IPS-NIHi7 (cell line): ENCODE results near the gene DBF4.
"Not testable (repeated sequence)": the region's sequence is repeated elsewhere in the genome, so short reads cannot be mapped to it uniquely, and the experiment has no call there.

Experiments
- DNase-seq: peaks from one replicate; pipeline ENCODE4 v3.0.0; 2012; ENCODE audit warnings: mixed read lengths; ENCODE audit errors: extremely low spot score

DBF4 gene, protein sequence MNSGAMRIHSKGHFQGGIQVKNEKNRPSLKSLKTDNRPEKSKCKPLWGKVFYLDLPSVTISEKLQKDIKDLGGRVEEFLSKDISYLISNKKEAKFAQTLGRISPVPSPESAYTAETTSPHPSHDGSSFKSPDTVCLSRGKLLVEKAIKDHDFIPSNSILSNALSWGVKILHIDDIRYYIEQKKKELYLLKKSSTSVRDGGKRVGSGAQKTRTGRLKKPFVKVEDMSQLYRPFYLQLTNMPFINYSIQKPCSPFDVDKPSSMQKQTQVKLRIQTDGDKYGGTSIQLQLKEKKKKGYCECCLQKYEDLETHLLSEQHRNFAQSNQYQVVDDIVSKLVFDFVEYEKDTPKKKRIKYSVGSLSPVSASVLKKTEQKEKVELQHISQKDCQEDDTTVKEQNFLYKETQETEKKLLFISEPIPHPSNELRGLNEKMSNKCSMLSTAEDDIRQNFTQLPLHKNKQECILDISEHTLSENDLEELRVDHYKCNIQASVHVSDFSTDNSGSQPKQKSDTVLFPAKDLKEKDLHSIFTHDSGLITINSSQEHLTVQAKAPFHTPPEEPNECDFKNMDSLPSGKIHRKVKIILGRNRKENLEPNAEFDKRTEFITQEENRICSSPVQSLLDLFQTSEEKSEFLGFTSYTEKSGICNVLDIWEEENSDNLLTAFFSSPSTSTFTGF

DNA sequence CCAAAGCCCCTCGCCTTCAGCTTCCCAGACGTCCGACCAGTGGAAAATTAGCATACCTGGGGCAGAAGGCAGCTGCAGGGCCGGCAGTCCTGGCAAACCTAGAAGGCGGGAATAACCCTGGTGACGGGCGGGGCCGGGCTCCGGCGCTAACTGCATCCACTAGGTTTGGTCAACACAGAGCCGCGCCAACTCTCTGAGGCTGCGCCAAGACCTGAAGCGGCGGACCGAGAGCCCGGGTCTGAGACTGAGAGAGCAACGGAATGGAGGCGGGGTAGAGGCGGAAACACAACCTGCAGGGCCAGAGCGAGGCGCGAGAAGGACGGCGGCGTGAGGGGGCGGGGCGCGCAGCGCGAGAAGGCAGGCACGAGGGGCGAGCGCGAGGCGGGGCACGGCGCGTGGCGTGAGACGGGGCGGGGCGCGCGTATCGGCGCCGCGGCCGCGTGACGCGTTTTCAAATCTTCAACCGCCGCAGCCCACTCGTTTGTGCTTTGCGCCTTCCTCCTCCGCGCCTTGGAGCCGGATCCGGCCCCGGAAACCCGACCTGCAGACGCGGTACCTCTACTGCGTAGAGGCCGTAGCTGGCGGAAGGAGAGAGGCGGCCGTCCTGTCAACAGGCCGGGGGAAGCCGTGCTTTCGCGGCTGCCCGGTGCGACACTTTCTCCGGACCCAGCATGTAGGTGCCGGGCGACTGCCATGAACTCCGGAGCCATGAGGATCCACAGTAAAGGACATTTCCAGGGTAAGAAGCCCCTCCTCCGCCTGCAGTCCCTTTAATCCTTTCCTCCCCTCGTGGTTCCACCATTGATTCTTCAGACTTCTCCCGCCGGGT, at the start of gene DBF4, which contains the start of gene SLC25A40:
Gene DBF4, plus strand, starts transcription at position 454 of the 829 bp plus-strand sequence. Its CDS starts 240 bp downstream, at position 694.
Gene SLC25A40, minus strand, starts transcription at position 321 of the 829 bp plus-strand sequence. CDS start 17,633 bp downstream, outside the sequence.
- DNase-seq, result peak; percentile 88

DNA sequence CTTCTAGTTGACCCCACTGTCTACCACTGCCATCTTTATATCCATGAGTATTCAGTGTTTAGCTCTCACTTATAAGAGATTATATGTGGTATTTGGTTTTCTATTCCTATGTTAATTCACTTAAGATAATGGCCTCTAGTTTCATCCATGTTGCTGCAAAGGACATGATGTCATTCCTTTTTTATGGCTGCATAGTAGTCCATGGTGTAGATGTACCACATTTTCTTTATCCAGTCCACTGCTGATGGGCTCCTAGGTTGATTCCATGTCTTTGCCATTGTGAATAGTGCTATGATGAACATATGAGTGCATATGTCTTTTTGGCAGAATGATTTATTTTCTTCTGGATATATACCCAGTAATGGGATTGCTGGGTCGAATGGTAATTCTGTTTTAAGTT, 47.9 kb upstream of the DBF4 start:
- not testable (repeated sequence) for DNase-seq

GRCh38 chr7:87831097-87831496, 45.2 kb upstream of the DBF4 start:
- DNase-seq, result no peak

GRCh38 chr7:87833130-87833529, 43.2 kb upstream of the DBF4 start:
- DNase-seq, result no peak

DNA sequence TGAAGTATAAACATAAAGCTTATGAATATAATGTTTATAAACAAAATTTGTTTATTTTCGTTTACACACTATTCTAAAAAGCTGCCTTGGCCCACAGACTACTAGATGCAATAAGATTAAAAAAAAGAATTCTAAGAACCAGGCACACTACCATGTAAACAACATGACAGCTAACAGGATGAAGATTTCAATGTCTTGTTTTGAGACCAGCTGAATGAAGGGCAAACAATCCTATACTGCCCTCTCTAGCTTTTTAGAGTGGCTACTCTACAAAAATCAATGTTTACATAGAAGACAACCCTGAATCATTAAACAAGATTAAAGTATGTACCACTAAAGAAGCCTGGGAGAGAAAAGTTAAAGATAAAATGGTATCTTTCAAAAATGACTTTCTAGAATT, 38.7 kb upstream of the DBF4 start:
- no peak for DNase-seq

DNA sequence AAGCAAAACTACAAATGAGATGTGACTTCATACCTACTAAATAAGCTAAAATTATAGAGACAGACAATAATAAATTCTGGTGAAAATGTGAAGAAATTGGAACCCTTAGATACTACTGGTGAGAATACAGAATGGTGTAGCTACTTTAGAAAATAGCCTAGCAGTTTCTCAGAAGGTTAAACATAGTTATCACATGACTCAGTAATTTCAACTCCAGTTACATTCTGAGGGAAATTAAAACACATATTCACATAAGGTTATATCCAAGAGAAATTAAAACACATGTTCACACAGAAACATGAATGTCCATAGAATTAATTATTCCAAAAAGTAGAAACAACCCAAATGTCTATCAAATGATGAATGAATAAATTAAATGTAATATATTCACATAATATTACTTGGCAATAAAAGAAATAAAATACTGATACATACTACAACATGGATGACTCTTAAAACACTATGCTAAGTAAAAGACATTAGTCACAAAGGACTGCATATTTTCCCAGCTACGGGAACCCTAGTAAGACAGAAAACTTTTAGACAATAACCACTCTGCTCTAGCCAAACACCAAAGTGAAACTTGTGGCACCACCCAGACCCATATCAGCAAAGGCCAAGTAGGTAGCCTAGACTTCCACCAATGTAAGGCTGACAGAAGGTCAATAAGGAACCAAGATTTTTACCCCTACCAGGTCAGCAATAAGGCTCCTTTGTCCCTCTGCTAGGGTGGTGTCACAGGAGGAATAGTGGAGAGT, 25.3 kb upstream of the DBF4 start:
- DNase-seq, result no peak

GRCh38 chr7:87852306-87852705, 24.0 kb upstream of the DBF4 start:
- no peak for DNase-seq

DNA sequence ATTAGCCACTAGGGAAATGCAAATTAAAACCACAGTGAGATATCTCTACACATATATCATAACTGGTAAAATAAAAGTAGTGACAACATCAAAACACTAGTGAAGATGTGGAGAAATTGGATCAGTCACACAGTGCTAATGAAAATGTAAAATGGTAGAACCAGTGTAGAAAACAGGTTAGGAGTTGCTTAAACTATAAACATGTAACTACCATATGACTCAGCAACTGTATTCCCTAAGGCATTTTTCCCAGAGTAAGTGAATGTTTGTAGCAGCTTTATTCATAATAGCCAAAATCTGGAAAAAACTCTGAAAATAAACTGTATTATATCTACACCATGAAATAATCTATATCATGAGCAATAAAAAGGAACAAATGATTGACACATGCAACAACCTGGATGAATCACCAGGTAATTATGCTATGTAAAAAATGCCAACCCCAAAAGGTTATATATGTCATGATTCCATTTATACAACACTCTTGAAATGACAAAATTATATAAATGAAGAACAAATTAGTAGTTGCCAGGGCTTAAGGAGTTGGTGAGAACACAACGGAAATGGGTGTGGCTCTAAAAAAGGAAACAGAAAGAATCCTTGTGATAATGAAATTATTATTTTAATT, 22.9 kb upstream of the DBF4 start:
- DNase-seq, result no peak

DNA sequence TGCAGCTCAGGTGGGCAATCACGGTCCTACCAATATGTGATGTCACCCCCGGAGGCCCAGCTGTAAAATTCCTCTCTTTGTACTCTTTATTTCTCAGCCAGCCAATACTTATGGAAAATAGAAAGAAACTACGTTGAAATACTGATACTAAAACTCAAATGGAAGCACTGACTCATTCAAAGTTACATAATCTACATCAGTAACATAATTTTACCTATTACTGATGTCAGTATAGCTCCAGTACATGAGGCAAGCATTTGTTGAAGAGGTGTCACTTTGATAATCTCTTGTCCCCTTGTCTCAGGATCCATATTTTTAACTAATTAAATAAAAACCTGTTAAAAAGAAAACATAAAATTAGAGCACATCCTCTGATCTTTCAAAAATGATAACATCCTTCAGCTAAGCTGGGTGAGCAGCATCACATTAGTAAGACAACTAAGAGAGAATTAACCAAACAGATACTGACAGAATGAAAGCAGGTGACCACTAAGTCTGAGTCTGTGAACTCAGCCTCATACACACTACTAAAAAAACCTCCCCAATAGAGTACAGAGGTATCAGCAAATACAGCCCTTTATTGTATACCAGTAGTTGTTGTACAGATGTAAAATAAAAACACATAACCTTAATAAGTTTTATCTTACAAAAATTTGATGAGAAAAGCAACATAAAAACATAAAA, 17.7 kb upstream of the DBF4 start:
- no peak for DNase-seq

DNA sequence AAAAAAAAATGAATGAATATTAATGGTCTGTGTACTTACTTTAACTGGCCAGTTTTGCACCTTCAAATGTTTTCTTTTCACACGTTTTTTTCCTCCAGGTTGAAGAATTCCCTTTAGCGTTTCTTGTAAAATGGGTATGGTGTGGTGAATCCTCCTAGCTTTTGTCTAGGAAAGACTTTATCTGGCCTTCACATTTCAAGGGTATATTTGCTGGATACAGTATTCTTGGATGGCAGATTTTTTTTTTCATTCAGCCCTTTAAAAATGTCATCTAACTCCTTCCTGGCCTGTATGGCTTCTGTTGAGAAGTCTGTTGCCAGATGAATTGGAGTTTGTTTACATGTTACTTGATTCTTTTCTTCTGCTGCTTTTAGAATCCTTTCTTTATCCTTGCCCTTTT, 10.2 kb upstream of the DBF4 start:
- no peak for DNase-seq

- DNase-seq, result not testable (repeated sequence)
Measured at GRCh38 chr7:87866533-87866932, 9.8 kb upstream of the DBF4 start.

GRCh38 chr7:87870471-87870870, 5.8 kb upstream of the DBF4 start:
- no peak for DNase-seq

- DNase-seq, result no peak
Measured at GRCh38 chr7:87872346-87872745, 3.9 kb upstream of the DBF4 start.

- not testable (repeated sequence) for DNase-seq
Measured at GRCh38 chr7:87873328-87873727, 3.0 kb upstream of the DBF4 start.

DNA sequence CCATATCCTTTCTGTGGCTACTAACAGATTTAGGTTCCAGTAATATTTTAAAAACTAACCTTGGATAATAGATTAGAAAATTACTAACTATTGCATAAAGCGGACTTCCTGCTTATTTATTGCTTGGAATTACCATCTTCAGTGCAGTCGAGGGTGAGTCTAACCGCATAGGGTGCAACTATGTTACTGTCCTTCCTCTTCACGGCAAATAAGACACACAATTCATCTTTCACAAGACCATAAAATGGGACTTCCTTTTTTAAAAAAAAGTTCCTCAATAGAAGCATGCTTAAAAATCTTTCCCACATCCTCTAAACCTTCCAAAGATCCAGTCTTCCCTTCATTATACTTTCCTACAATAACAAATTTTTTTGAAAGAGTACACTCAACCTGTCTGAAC, 2.2 kb upstream of the DBF4 start:
- DNase-seq, result no peak

GRCh38 chr7:87875151-87876039, 898 bp upstream of the DBF4 start:
- DNase-seq, result no peak

DNA sequence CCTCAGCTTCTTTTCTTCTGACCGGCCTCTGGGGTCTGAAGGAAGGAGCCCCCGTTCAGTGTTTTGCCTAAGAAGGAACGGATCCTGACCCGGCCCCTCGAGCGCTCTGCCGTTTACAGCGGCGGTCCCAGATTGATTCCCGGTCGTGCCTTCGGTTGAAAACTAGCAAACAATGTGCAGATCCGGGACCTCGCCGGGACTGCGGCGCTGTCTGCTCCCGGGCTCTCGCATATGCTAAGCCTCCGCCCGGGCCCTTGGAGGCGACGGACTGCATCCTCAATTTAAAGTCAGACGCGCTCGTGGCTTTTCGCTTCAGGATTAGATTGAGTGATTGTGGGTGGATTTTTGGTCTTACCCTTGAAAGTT, 559 bp downstream of the DBF4 start:
- peak; percentile 63 for DNase-seq

GRCh38 chr7:87877366-87878040, 1.2 kb downstream of the DBF4 start:
- DNase-seq, result no peak

DNA sequence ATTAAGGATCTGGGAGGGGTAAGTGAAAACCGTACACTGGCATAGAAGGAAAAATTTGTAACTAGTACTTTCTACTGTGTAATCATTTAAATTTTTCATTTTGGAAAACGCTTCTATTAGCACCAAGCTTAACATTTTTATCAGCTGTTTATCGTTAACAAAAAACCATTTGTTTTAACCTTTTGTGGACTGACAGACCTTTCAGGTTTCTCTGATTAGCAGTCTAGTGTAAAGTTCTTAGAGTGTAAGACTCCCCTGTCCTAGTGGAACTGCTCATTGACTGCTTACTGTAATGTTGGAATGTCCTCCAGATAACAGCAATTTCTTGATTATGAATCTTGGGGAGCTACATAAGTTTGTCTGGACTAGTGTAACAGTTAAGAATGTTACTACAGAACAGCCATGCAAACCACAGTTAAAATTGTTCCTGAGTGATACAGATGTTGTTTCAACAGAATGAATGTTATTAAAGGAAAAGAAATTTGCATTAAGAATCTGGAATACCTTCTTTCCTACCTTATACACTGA, 2.0 kb downstream of the DBF4 start:
- no peak for DNase-seq
